HG02840 (cell line): ENCODE measurements around the gene IRS2.
"Not testable (repeated sequence)": the region's sequence is repeated elsewhere in the genome, so short reads cannot be mapped to it uniquely, and the experiment has no call there.

Experiments
- ATAC-seq: cut with Tn5 transposase; IDR thresholded peaks from one replicate; pipeline ENCODE4 v1.9.1; 2021; ENCODE audit warnings: mild to moderate bottlenecking, moderate library complexity, moderate number of reproducible peaks; ENCODE audit not compliant: unreplicated experiment, low FRiP score

Gene IRS2, protein sequence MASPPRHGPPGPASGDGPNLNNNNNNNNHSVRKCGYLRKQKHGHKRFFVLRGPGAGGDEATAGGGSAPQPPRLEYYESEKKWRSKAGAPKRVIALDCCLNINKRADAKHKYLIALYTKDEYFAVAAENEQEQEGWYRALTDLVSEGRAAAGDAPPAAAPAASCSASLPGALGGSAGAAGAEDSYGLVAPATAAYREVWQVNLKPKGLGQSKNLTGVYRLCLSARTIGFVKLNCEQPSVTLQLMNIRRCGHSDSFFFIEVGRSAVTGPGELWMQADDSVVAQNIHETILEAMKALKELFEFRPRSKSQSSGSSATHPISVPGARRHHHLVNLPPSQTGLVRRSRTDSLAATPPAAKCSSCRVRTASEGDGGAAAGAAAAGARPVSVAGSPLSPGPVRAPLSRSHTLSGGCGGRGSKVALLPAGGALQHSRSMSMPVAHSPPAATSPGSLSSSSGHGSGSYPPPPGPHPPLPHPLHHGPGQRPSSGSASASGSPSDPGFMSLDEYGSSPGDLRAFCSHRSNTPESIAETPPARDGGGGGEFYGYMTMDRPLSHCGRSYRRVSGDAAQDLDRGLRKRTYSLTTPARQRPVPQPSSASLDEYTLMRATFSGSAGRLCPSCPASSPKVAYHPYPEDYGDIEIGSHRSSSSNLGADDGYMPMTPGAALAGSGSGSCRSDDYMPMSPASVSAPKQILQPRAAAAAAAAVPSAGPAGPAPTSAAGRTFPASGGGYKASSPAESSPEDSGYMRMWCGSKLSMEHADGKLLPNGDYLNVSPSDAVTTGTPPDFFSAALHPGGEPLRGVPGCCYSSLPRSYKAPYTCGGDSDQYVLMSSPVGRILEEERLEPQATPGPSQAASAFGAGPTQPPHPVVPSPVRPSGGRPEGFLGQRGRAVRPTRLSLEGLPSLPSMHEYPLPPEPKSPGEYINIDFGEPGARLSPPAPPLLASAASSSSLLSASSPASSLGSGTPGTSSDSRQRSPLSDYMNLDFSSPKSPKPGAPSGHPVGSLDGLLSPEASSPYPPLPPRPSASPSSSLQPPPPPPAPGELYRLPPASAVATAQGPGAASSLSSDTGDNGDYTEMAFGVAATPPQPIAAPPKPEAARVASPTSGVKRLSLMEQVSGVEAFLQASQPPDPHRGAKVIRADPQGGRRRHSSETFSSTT (N-terminal part only)

DNA sequence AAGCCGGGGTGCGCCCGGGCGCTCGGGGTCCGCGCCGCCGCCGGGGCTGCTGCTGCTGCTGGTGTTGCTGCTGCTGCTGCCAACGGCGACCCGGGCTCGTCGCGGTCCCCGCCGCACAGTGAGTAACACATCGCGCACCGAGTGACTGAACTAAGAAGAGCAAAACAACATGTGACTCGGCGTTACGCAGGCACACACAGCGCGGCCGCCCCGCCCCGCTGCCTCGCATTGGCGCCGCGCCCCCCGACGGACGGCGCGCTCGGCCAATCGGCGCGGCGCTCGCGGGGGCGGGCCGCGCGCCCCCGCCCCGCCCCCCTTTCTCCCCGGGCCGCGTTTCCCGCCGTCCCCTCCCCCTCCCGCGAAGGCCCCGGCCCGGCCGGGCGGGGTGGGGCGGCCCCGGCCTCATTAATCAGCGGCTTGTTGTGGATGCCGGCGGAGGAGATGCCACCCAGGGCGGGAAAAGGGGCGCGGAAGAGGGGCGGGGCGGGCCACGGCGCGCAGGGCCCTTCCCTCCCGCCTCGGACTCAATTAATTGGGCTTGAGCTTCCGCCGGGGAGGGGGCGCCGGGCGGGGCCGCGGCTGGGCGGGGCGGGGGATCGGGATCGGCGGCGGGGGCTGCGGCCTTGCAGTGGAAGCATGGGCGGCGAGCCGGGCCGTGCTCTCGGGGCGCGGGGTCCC, at the start of gene IRS2:
Gene IRS2, minus strand, starts transcription at position 127 of the 678 bp plus-strand sequence. CDS start 530 bp downstream, outside the sequence.
- peak; percentile 92 for ATAC-seq

DNA sequence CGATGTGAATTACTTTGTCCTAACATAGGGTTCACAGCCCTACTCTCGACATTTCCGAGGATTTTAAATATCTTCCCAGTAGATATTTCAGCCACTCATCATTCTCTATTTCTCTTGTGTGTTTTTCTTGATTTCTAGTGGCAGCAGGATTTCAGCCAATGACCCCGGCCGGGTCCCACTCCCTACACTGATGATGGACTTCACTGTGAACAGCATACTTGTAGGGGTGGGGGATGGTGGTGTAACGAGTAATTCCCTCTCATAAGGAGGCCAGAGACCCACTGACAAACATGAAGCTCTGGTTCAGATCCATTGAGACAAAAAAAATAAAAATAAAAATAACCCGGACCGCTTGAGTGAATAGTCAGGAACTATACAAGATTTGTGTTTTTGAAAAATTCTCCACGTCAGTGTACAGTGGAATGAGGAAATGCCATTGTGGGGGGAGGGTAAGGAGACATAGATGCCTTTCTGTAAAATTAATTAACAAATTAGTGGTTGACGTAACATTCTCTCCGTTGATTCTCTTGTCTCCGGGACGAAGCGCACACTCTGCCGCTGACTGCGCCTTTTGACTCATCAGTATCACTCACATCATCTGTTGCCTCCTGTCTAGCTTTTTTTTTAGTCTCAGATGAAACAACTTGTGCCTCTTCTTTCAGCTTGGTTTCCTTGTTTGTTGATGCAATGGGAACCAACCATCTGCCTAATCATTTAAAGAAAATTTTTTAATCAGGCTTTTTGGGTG, 48.8 kb upstream of the IRS2 start:
- ATAC-seq = no peak

DNA sequence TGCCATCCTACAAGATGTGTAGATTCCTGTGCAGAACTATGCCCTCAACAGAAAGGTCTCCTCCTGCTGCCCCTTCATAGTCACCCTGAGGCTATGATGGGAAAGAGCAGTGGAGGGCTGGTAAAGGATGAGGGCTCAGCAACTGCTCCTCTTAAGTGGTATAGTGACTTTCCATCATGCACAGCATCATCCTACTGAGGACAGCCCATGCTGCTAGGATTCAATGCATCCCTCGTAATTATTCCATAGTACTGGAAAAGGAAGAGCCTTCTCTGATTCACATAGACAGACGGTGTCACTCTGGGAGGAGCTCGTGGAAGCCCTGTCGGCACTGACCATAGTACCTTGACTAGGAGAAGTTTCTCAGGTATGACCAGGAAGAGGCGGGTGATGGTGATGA, 47.6 kb upstream of the IRS2 start:
- ATAC-seq = no peak

DNA sequence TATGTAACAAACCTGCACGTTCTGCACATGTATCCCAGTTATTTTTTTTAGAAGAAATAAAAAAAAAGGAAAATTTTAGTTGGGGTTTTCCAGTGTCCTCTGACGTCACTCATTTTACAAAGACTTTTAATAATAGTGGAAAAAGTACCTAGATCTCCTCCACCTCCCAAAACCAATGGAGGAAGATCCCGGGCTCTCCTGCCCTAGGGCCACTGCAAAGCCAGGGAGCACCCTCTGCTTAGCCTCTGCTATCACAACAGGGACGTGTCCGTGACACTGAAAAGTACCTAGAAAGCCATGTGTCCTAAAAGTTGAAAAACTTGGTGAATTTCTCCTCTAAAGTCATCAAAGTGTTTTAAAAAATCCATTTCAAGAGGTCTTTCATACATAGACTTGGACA, 46.7 kb upstream of the IRS2 start:
- no peak for ATAC-seq

DNA sequence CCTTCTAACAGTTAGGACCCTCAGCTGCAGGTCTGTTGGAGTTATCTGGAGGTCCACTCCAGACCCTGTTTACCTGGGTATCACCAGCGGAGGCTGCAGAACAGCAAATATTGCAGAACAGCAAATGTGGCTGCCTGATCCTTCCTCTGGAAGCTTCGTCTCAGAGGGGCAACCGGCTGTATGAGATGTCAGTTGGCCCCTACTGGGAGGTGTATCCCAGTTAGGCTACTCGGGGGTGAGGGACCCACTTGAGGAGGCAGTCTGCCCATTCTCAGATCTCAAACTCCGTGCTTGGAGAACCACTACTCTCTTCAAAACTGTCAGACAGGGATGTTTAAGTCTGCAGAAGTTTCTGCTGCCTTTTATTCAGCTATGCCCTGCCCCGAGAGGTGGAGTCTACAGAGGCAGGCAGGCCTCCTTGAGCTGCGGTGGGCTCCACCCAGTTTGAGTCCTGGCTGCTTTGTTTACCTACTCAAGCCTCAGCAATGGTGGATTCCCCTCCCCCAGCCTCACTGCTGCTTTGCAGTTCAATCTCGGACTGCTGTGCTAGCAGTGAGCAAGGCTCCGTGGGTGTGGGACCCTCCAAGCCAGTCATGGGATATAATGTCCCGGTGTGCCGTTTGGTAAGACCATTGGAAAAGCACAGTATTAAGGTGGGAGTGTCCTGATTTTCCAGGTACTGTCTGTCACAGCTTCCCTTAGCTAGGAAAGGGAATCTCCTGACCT, 42.4 kb upstream of the IRS2 start:
- ATAC-seq = not testable (repeated sequence)

DNA sequence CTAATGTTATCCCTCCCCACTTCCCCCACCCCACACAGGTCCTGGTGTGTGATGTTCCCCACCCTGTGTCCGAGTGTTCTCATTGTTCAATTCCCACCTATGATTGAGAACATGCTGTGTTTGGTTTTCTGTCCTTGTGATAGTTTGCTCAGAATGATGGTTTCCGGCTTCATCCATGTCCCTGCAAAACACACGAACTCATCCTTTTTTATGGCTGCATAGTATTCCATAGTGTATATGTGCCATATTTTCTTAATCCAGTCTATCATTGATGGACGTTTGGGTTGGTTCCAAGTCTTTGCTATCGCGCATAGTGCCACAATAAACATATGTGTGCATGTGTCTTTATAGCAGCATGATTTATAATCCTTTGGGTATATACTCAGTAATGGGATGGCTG, 36.8 kb upstream of the IRS2 start:
- not testable (repeated sequence) for ATAC-seq

DNA sequence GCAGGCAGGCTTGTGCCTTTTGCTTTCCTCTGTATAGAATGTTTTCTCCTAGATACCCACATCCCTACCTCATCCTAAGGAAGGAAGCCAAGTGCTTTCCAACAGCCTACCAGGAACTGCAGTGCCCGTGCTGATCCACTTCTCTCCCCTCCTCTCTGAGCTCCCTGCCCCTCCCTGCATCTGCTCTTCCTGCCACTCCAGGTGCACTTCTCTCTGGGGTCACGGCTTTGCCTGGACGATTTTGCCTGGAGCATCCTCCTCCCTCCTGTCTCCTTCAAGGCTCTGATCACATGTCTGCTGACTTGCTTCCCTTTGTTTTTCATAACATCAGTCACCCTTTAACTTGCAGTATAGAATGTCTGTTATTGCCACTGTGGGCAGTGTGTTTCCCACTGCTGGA, 34.7 kb upstream of the IRS2 start:
- no peak for ATAC-seq

DNA sequence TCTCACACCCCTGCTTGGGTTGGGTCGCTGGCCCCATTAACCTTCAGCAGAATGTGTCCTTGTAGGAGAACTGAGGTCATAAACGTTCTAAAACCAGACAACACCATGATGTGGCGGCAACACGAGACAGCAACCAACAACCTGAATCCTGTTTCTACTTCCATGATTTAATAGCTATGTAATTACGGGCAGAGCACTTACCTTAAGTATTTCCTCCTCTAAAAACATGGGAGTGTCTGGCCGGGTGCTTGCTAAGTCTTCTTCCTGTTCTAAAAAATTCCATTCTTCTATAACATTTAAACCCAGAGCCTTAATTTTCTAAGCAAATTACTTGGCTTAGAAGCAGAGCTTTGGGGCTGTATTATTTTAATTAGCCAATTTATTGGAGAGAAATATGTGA, 33.5 kb upstream of the IRS2 start:
- ATAC-seq = no peak

DNA sequence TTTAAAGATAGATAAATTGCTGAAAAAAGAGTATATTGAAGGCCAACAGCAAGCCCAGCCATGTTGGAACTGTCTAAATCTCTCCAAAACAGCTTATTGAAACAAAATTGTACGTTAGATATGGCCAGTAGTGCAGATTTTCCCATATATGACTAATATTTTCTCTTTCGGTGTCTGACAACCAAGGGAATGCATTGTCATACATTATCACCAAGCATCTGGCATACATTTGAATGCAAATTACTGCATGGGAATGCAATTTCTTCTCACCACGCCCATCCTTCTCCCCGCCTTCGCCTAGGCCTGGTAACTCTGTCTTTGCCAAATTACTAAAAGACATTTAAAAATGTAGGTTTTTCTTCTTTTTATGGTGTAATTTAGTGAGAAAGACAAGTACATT, 32.5 kb upstream of the IRS2 start:
- ATAC-seq = no peak

DNA sequence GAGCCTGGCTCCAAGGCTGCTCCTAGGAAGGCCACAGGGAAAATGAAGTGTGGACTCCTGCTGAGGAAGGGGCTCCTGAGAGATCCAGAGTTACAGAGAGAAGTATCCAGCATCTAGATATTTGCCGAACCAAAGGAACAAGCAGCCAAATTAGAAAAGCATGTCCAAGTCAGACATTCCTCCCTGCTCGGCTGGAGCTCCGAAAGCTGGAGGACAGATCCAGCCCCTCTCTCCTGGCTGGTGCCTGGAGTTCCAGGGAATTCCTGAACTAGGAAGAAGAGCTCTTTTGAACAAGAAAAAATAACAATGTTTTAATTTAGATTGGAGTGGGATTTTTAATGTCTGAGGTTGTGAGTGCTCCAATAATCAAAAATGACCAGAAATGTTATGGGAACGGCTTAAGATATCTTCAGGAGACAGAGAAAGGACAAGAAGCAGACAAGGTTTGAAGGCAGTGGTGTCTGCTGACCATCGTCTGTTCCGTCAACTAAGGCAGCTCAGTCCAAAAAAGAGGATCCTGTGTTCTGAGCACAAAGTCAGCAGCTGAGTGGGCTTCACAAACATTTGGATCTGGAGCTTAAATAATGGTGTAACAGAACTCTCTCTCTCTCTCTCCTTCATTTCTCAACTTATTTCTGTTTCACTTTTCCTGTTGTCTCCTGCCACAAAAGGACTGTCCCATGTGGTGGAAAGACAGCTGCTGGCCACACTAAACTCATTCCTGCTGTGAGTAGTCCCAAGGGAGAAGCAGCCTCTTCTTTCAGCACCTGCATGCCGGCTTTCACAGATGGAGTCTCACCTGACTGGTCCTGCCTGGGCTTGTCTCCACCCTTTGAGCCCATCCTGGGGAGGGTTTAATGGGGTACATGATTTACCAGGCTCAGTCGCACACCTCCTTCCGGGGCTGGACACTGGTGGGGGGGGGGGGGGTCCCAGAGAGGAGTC, 31.5 kb upstream of the IRS2 start:
- ATAC-seq = no peak

DNA sequence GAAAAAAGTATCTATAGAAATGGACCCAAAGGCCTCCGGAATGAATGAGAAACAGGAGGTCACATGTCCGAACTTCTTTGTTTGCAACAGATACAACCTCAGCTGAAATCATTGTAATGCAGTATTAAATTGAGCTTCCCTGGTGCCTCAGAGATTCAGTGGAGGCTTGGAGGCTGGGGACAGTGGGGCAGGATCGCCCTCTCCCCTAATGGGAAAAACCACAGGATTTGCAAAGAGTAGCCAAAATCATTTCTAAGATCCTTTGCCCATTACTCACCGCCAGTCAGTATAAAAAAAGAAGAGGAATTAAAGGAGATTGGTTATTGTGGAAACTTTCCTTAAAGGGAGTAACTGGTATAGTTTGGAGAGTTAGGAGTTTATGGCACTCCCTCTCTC, 30.4 kb upstream of the IRS2 start:
- ATAC-seq = no peak

DNA sequence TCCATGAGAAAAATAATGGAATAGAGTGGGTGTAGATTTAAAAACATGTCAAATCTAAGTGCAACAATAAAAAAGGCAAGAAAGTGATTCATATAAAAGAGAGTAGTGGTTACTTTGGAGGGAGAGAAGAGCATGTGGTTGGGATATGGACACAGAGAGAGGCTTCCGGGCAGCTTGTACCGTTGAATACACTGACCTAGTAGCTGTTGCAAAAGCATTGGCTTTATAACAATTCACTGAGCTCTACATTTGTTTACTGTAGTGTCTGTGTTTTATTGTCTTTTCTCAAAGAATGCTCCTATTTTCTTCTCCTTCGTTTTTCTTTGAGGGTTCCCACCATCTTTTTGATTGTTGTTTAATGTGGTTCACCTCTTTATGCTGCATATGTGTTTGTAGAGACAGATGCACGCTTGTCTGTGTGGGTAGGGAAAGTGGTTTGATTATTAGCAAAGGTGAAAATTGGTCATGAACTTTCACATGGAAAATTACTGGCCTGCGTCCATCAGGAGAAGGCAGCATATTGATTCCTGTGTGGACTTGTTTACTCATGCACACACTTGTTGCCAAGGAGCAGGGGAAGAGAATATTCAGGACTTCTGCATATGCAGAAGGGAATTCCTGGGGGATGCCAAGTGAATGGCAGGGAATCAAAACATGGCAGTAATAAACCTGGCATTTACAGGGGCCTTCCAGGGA, 29.9 kb upstream of the IRS2 start:
- ATAC-seq = no peak

DNA sequence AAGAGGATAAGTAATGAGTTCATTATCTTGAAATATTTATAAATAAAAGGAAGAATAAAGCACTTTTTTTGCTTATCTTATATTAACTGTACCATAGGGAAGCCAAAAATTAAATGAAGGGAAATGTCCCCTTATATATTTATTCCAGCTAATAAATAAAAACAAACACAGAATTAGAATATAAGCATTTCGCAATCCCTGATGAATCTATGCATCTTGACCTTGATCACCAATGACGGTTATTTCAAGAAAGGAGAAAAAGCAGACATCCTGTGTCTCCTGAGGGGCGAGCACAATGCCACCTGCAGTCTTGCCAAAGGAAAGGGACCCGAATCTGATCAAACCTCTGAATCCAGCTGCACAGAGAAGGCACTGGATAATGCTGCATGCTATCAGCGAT, 29.3 kb upstream of the IRS2 start:
- no peak for ATAC-seq

DNA sequence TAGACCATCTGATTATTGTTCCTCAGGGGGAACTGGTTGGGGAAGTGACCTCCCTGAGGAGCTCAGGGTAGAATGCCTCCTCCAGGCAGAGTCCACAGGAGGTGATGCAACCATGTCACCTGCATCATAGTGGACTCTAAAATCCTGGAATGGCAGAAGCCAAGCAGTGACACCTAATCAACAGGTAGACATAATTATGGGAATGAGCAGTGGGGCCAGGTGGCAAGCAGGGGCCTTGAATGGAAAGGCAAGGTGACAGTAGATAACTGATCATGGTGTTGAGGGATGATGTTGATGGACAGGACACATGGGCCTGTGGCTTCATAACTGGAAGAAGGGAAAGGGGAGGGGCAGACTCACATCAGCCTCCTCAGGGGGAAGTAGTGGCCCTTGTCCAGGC, 27.3 kb upstream of the IRS2 start:
- ATAC-seq = no peak

DNA sequence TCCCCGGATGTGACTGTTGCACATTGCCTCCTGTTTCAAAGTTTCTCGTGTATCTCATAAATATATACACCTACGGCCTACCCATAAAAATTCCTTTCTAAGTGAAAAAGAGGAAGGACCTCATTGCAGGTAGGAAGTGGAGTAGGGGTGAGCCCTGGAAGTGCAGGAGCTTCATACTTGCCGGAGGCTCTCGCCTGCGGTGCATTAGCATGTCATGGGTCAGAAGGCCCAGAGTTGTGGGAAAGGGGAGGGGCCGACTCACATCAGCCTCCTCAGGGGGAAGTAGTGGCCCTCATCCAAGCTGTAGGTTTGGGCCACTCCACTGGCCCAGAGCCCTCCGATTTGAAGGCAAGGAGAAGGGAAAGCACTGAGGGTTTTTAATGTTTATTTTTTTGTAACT, 26.0 kb upstream of the IRS2 start:
- ATAC-seq = no peak

DNA sequence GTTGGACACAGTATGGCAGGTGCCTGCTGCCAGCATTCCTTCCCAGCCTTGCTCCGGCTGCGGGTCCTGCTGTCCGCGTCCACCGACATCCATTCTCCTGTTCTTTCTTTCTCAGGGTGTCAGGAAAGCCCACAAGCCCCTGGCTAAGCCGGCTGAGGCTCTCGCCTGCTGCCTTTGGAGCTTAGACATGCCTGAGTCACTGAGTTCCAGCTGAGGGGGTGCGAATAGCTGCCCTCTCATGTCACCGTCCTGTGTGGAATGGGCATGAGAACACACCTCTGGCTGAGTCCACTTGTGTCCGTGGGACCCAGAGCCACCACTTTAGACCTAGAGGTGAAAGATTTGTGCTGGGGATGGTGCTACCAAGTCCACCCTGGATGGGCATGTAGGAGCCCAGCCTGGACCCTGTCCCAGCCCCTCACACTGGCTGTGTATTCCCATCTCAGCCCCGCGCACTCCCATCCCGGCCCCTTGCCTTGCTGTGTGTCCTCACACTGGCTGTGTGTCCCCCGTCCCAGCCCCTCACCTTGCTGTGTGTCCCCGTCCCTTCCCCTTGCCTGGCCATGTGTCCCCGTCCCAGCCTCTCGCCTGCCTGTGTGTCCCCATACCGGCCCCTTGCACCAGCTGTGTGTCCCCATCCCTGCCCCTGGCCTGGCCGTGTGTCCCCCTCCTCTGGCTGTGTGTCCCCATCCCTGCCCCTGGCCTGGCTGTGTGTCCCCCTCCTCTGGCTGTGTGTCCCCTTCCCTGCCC, 24.6 kb upstream of the IRS2 start:
- ATAC-seq = no peak
